GM19468 (cell line): ENCODE results near the gene SUSD2.
"Not testable (repeated sequence)": the region's sequence is repeated elsewhere in the genome, so short reads cannot be mapped to it uniquely, and the experiment has no call there.

Source experiments
- ATAC-seq: cut with Tn5 transposase; IDR thresholded peaks from one replicate; pipeline ENCODE4 v1.9.1; 2021; ENCODE audit warnings: mild to moderate bottlenecking, moderate library complexity, moderate number of reproducible peaks; ENCODE audit not compliant: unreplicated experiment; ENCODE audit errors: extremely low read depth

Gene SUSD2

GRCh38 chr22:24208012-24208749, 26.9 kb downstream of the SUSD2 start:
- no peak for ATAC-seq

- ATAC-seq: no peak
Measured at GRCh38 chr22:24209016-24209415, 27.7 kb downstream of the SUSD2 start.

GRCh38 chr22:24209687-24210086, 28.4 kb downstream of the SUSD2 start:
- ATAC-seq: no peak

GRCh38 chr22:24210409-24210808, 29.1 kb downstream of the SUSD2 start:
- ATAC-seq: not testable (repeated sequence)

- not testable (repeated sequence) for ATAC-seq
Measured at GRCh38 chr22:24211716-24212115, 30.4 kb downstream of the SUSD2 start.

GRCh38 chr22:24213111-24213510, 31.8 kb downstream of the SUSD2 start:
- not testable (repeated sequence) for ATAC-seq

GRCh38 chr22:24214467-24215285, 33.4 kb downstream of the SUSD2 start:
- ATAC-seq: no peak

- ATAC-seq: no peak
Measured at GRCh38 chr22:24216541-24217209, 35.4 kb downstream of the SUSD2 start.

- no peak for ATAC-seq
Measured at GRCh38 chr22:24217384-24217783, 36.1 kb downstream of the SUSD2 start.

- ATAC-seq: no peak
Measured at GRCh38 chr22:24219750-24220149, 38.5 kb downstream of the SUSD2 start.

- ATAC-seq: no peak
Measured at GRCh38 chr22:24224468-24224867, 43.2 kb downstream of the SUSD2 start.

GRCh38 chr22:24225044-24225601, 43.8 kb downstream of the SUSD2 start:
- no peak for ATAC-seq

- ATAC-seq: no peak
Measured at GRCh38 chr22:24225951-24226350, 44.7 kb downstream of the SUSD2 start.

- no peak for ATAC-seq
Measured at GRCh38 chr22:24230911-24231656, 49.8 kb downstream of the SUSD2 start.

GRCh38 chr22:24231706-24232105, 50.4 kb downstream of the SUSD2 start:
- ATAC-seq: no peak

GRCh38 chr22:24232124-24232523, 50.8 kb downstream of the SUSD2 start:
- no peak for ATAC-seq

GRCh38 chr22:24232725-24233124, 51.4 kb downstream of the SUSD2 start:
- ATAC-seq: no peak

- ATAC-seq: no peak
Measured at GRCh38 chr22:24233235-24233634, 51.9 kb downstream of the SUSD2 start.

GRCh38 chr22:24233816-24234215, 52.5 kb downstream of the SUSD2 start:
- no peak for ATAC-seq

- no peak for ATAC-seq
Measured at GRCh38 chr22:24235315-24235714, 54.0 kb downstream of the SUSD2 start.
